ENCODE data around the gene VPS51. TPM values are rescaled to one million over a fixed set of nuclear protein-coding genes. Genes with fewer than 3 reads are reported as not detected.

Gene VPS51
- total and polyA plus RNA-seq, 9 of the 15 experiments (the other 6 are each of a cell fraction or from before 2014, with no cell fraction given) = 1.8 to 143 (median 46.8) TPM

- TF ChIP-seq UBTF (IDR thresholded peaks at IDR 0.05; ENCODE audit: borderline replicate concordance in 1 of 2, low read depth in 2 of 2, low read length in 2 of 2) (peak in 1 of 2 experiments; percentile 17; a peak in 1 of 4 replicates), ZNF3 (CRISPR knock-in tag; IDR thresholded peaks at IDR 0.05) (no peak), FOXA3 (CRISPR knock-in tag; conservative IDR thresholded peaks at IDR 0.05 in 1 of 2, IDR thresholded peaks at IDR 0.05 in 1 of 2) (no peak), HMG20A (CRISPR knock-in tag; conservative IDR thresholded peaks at IDR 0.05) (no peak), POLR2G (IDR thresholded peaks at IDR 0.05; ENCODE audit: low read depth, low read length) (peak; percentile 96), LEF1 (IDR thresholded peaks at IDR 0.05) (0 out of 2 replicates have a peak, but pooled peaks have one; percentile 41), DNMT1 (IDR thresholded peaks at IDR 0.05) (no peak; the same call in 1 of the 2 replicates), ASH1L (IDR thresholded peaks at IDR 0.05; ENCODE audit: borderline replicate concordance, low read depth, partially characterized antibody) (no peak), ZSCAN29 (IDR thresholded peaks at IDR 0.05) (0 out of 2 replicates have a peak, but pooled peaks have one; percentile 41), RREB1 (CRISPR knock-in tag; IDR thresholded peaks at IDR 0.05) (no peak), MECOM (CRISPR knock-in tag; IDR thresholded peaks at IDR 0.05) (peak; percentile 82), HDAC1 (IDR thresholded peaks at IDR 0.05) (peak in 1 of 2 experiments; percentile 93; a peak in 2 of 4 replicates), ID3 (CRISPR knock-in tag; IDR thresholded peaks at IDR 0.05) (no peak), ID3 (tag; IDR thresholded peaks at IDR 0.05) (no peak), NRF1 (conservative IDR thresholded peaks at IDR 0.05 in 1 of 2, IDR thresholded peaks at IDR 0.05 in 1 of 2) (peak; percentile 72 to 75)
Observed at GRCh38 chr11:65134240-65134951, 38.4 kb downstream of the VPS51 start, which contains the start of gene SYVN1 (continued).

All from K562 (cell line).